Ecto neural progenitor cell (in vitro differentiated cells): ENCODE measurements around the gene AOC2.

Experiments
- DNase-seq: peaks from one replicate; pipeline ENCODE4 v3.0.0-alpha.2; 2018; ENCODE audit warnings: low spot score

Gene AOC2, protein sequence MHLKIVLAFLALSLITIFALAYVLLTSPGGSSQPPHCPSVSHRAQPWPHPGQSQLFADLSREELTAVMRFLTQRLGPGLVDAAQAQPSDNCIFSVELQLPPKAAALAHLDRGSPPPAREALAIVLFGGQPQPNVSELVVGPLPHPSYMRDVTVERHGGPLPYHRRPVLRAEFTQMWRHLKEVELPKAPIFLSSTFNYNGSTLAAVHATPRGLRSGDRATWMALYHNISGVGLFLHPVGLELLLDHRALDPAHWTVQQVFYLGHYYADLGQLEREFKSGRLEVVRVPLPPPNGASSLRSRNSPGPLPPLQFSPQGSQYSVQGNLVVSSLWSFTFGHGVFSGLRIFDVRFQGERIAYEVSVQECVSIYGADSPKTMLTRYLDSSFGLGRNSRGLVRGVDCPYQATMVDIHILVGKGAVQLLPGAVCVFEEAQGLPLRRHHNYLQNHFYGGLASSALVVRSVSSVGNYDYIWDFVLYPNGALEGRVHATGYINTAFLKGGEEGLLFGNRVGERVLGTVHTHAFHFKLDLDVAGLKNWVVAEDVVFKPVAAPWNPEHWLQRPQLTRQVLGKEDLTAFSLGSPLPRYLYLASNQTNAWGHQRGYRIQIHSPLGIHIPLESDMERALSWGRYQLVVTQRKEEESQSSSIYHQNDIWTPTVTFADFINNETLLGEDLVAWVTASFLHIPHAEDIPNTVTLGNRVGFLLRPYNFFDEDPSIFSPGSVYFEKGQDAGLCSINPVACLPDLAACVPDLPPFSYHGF

DNA sequence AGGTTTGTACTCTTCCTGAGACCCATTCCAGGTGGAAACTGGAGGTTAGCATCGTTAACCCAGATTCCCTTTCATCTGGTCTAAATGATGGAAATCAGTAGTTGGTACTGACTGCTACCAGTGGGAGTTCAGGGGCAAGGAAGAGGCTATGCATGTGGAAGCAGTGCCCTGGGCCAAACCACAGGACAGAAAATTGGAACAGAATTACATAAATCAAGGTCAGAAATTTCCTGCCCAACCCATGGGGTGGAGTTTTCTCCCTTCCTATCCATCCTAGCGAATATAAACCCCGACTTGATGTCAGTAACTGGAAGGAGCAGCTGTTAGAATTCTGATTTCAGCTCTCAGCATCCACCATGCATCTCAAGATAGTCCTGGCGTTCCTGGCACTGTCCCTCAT lies at the start of gene AOC2:
AOC2 (plus strand) TSS at position 310 of the 400 bp plus-strand sequence; CDS start at position 357, 47 bp downstream.
- DNase-seq: no peak

DNA sequence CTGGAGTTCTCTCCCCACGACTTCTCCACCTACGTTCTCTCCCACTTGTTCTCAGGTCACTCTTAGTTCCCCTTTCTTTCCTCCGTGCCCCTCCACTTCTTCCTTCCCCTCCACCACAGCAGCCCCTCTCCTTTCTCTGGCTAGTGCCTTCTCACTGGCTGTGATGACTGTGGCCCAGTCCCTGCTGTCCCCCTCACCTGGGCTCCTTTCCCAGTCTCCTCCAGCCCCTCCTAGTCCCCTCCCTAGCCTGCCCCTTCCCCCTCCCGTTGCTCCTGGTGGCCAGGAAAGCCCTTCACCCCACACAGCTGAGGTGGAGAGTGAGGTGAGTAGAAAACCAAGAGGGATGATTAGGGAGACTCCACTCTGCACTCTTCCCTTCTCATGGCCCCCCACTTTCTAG lies 49.3 kb upstream of the AOC2 start:
- no peak for DNase-seq

DNA sequence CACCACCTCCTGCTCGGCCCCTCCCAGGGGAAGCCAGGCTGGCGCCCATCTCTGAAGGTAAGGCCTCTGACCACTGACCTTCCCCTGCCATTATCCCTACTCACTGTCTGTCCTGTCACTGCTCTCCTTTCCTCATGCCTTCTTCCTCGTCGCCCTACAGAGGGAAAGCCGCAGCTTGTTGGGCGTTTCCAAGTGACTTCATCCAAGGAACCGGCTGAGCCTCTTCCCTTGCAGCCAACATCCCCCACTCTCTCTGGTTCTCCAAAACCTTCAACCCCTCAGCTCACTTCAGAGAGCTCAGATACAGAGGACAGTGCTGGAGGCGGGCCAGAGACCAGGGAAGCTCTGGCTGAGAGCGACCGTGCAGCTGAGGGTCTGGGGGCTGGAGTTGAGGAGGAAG lies 48.9 kb upstream of the AOC2 start:
- DNase-seq: no peak

DNA sequence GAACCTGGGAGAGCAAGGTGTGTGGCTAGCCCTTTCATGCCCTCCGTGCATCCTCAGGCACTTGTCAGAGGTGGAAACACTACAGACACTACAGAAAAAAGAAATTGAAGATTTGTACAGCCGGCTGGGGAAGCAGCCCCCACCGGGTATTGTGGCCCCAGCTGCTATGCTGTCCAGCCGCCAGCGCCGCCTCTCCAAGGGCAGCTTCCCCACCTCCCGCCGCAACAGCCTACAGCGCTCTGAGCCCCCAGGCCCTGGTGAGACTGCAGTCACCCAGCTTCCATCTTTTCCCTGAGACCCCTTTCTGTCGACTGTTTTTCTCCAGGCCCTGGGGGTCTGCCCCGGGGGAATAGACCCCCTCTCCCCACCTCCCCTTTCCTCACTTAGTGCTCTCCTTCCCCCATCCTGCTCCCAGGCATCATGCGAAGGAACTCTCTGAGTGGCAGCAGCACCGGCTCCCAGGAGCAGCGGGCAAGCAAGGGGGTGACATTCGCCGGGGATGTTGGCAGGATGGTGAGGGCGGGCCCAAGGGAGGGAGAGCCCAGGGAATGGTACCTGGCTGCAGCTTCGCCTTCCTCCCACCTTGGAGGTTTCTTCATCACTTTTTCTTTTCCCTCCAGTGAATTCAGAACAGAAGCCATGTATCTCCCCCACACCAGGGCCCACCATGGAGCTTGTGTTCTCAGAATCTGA lies 48.2 kb upstream of the AOC2 start:
- no peak for DNase-seq

DNA sequence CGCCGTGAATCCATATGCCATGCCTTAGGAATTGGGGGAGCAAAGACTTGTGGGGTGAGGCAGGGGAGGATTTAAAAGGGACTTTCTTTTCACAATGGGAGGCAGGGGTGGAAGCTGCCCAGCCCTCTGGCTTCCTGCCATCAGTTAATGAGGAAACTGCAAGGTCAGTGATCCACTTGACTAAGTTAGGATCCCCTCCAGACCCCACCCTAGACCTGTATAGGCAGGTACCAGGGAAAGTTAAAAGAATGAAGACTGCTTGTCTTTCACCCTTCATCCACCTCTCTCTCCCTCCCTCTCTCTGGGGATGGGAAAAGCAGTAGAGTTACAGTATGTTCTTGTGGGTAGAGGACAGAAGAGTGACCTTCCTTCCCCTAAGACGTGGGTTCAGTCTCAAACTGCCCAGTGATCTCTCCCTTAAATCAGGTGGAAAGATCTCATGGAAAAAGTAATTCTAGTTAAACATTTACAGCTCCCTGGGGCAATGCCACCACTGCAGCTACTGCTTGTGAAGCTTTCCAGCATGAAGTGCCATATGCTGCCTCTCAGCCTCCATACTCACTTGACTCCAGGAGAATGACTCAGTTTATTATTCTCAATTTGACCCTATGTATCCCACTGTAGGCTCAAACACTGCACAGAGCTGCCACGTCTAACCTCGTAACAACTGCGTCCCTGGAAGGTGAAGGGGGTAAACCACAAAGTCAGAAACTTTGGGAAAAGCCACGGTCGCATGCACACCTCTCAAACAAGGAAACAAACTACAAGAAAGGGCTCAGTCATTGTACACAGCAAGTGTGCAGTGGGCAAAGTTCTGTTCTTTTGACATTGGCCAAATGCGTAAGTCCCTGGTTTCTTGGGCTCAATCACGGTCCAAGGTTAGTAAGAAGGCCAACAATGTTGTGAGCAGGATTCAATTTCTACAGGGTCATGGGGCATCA lies 47.0 kb upstream of the AOC2 start:
- DNase-seq: no peak

DNA sequence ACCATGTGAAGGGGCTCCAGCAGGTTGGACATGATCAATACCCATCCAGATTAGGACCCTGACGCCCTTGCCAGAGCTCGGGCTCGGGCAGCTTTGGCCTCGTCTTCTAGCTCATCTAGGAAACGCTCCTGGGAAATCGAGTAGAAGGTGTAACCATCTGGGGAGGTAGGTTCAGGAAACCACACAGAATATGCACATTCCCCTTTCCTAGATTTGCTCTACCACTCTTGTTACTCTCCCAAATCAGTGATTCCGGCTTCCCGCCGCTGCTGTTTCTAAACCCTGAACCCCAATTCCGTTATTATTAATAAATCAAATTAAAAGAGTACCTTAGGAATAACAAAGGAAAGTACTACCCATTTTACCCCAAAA lies 46.4 kb upstream of the AOC2 start:
- DNase-seq: no peak

DNA sequence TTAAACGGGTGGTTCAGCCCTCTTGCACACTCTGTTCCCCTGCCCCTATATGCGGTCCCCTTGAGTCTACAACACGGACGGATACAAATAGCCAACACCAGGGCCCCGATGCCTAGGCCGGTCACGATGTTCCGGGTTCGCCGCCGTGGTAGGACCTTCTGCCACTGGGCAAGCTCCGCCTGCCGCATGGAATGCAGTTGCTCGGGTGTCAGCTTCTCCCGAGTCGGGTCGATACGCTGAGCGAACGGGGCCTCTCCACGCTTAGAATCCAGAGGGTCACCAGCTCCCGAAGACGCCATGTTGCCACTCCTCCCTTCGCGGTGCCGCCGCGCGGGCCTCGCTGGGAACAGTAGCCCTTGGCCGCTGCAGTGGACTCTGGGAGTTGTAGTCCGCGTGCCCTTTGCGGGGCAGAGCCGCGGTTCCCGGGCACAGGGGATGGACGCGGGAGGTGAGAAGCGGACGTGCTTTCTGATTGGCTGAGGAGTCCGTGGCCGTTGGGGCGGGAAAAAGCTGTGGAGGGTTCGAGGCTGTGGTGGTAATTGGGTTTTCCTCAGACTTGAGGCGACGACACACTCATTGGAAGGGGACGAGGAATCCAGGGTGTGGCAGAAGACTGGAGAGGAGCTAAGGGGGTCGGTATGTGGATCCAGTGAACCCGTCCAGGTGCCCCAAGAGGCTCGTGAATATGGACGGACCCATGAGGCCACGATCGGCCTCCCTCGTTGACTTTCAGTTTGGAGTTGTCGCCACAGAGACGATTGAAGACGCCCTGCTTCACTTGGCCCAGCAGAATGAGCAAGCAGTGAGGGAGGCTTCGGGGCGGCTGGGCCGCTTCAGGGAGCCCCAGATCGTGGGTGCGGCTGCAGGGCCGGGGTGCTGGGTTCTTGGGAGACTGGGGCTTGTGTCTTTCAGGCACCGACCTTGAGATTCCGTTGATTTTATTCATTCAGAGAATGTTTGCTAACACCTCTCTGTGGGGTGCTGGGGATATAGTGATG lies 45.7 kb upstream of the AOC2 start, which contains the start of the genes CNTD1 and COA3:
CNTD1 (plus strand) TSS at position 479 of the 998 bp plus-strand sequence; CDS start at position 686, 207 bp downstream.
COA3 (minus strand) TSS at position 322 of the 998 bp plus-strand sequence; CDS start at position 299, 23 bp downstream.
- DNase-seq: peak; percentile 96

DNA sequence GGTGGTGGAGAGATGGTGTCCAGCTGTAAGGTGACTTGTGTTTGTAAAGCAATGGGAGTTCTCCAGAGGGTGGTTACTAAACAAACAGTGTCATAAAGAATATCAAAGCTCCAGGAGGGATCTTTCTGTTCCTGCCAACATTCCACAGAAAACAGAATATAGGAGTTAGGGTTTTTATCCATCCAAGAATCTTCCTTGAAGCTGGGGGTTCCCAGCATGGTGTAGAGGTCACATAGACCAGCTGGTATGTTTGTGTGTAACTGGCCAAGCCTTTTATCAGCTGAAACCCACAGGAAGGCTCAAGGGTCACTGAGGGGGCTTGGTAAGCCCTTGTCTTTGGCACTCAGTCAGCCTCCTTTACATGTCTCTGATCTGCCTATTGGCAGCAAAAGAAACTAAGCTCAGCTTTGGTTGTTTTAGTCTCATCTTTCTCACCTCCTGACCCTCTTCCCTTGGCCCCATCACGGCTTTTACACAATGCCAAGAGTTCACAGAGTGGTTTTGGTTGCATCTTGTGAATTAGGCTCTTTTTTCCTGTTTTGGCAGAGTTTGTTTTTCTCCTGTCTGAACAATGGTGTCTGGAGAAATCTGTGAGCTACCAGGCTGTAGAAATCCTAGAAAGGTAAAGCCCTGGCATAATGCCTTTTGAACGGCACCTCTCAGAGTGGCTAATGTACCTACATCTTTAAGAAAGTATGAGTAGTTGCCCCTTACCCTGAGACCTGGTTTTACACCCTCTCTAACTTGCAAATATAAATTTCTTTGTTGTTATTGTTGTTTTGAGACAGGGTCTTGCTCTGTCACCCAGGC lies 41.1 kb upstream of the AOC2 start:
- DNase-seq: no peak

DNA sequence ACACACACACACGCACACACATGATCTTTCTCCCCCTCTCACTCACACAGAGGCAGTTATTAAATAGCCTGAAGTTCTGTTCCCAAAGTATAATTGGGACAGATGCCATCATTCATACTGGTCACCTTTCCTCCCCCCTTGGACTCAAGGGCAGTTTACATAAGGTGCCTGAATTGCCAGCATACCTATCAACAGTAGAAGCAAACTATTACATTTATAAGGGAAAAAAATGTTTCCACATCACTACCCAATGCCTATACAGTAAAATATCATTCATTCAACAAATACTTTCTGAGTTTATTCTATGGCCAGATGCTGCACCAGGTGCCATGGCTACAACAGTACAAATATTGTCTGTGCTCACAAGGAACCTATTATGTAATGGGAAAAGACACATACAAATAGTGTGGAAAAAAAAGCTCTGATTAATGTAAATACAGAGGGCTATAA lies 39.4 kb upstream of the AOC2 start:
- no peak for DNase-seq

DNA sequence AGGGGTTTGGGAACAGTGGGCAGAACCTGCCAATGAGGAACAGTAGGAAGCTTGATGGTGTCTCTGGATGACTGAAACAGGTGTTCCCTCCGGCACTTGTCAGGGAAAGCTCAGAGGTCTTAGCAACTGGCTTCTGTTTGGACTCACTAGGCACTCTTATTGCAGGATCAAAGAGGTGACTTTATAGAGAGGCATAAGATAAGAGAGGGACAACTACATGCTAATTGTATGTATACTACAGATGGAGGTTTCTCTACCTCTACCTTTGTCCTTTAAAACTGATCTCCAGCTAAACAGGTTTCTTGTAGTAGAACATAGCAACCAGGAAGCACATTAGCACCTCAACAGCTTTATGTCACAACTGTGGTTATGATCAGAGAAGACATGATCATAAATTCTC lies 38.1 kb upstream of the AOC2 start:
- no peak for DNase-seq

DNA sequence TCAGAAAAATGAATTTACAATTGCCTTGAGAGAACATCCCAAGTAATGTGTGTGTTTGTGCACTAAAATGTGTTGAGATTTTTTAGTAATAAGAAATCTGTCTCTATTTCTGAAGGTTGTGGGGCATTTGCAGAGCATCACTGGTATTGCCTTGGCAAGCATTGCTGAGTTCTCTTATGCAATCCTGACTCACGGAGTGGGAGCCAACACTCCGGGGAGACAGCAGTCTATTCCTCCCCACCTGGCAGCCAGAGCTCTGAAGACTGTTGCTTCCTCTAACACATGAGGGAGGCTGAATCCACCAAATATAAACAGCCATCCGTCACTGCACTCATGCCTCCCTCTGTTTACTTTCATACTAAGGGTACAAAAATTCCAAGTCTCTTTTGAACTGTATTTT lies 35.1 kb upstream of the AOC2 start:
- no peak for DNase-seq

DNA sequence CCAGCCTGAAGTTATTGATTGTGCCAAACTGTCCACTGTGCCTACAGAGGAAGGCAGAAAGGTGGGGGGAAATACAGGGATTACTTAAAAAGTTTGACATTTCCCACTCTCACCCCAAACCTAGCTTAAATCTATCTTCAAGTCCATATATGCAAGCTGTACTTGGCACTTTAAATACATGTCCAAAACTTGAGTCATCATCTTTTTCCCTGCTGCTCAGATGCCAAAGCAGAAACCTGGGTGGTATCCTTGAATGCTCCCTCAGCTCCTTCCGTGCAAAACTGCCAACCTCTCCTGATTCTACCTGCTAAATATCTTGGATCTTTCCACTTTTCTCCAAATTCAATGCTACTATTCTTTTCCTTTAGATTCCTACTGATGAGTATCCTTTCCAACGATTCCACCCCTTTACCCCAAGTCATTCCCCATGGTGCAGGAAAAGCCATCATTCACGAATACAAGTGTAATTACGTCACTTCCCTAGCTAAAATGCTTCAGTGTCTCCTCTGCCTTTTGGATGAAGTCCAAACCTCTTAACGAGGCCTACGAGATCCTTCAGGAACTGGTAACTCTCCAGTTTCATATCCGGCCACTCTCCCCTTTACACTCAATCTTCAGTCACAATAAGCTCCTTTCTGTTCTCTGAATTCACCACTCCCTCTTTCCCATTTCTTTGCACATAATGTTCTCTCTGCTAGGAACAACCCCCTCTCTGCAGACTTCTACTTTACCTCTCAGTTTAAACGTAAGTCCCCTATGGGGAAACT lies 29.6 kb upstream of the AOC2 start:
- no peak for DNase-seq

DNA sequence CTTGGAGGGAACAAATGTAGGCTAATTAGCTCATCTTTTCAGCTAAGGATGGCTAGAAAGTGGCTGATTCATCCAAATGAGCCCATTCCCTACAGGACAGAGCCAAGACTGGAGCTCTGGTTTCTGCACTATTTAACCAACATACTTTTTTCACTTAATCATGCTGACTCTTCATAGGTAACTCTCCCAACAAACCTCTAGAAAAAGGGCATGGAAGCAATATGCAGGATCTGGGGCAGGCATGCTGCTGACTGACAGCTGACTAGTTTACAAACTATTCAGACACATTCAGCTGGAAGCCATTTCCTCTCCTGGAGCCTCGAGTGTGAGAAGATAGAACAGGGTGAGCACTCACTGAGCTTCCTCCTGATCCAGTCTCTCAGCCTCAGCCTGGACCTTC lies 26.5 kb upstream of the AOC2 start:
- DNase-seq: no peak

DNA sequence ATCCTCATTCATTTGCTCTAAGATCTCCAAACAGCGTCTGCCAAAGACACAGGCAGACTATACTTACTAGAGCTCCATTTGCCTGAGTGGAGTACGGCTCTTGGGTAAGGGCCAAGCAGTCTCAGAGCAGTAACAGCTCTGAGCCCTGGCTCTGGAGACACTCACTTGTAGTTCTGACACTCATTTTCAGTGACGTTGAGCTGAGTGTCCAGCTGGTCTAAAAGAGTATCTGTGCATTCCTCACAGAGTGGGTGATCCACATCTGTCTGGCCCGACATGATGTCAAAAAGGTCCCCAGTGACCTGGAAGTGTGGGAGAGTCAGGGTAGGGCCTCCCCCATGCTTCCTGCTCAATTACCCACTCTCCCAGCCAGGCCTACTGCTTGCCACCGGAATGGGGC lies 26.0 kb upstream of the AOC2 start:
- no peak for DNase-seq

DNA sequence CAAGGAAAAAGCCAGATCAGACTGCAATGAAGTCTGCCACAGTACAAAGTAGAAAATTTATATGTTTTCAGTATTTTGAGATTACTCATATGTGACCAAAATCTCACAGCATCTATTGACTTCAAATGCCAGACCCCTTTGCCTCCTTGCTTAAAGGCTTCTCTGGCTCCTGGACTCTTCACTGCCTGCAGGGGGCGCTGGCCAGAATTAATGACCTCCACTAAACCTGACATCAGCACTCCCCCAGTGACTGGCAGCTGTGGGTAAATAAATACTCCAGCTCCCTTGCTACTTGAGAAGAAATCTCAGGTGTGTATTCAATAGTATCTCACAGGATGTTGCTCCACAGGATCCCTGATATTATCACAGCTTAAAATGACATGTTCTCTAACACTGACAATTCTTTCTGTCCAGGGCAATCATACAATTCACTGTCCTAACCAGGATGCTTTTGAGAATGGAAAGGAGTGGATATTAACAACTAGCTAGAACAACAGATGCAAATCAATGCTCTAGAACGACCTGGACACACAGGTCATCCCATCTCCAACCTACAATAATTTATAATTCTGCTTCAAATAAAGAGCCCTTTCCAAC lies 24.3 kb upstream of the AOC2 start:
- DNase-seq: peak; percentile 83

DNA sequence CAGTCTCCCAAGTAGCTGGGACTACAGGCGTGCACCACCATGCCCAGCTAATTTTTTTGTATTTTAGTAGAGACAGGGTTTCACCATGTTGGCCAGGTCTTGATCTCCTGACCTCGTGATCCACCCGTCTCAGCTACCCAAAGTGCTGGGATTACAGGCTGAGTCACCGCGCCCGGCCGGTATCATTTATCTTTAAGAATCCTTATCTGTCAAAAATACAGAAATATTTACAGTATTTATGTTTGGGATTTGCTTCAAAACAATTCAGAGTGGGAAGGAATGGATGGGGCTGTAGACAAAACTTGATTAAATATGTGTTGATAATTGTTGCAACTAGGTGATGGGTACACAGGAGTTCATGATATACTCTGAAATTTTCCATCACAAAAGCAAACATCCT lies 23.2 kb upstream of the AOC2 start:
- no peak for DNase-seq

DNA sequence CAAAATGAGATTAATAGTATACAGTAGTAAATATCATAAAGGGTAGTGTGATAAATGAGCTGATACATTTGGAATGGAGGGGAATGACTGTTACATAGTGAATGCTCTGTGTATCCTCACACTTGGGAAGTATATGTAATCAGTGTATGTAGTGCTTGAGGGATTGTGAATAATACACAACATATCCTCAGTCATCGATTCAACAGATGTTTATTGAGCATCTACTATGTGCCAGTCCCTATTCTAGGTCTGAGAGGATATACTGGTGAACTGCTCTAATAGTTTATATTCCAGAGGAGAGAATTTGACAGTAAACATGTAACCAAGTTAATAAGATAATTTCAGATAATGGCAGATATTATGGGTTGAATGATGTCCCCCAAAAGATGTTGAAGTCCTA lies 16.9 kb upstream of the AOC2 start:
- DNase-seq: no peak

DNA sequence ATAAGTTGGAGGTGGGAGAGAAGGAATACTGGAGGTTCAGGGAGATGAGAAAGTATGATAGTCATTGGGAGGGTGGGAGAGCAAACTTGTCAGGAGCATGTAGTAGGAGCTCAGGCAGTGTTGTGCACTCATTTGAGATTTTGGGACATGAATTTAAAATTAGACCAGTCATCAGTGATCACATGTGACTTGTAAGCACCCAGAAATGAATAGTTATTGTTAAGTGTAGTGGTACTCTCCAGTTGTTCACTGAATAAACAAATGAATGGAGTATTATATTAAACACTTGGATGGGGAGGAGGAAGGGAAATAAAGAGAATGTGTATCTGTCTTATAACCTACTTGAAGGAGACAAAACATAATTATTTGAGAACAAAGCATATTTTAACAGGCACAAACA lies 13.4 kb upstream of the AOC2 start:
- DNase-seq: no peak
